GM23248 (cell line): ENCODE measurements around the gene SLC39A12. TPM values are rescaled to one million over a fixed set of nuclear protein-coding genes. Genes with fewer than 3 reads are reported as not detected.

Experiments
- DNase-seq: peaks from one replicate; pipeline ENCODE4 v3.0.0-alpha.2; 2015
- H2AFZ ChIP-seq: fragments of 200-600 bp; sonication (generic); 2 replicates; pipeline ENCODE4 v1.6.1; 2016; ENCODE audit warnings: antibody characterized with exemption
- H3F3A ChIP-seq: fragments of 200-600 bp; sonication (generic); 2 replicates; pipeline ENCODE4 v1.6.1; 2016; ENCODE audit warnings: mild to moderate bottlenecking, antibody characterized with exemption, mixed run types; ENCODE audit not compliant: insufficient read depth
- H3K27ac ChIP-seq: fragments of 200-600 bp; sonication (generic); 2 replicates; pipeline ENCODE4 v1.5.1; 2016; ENCODE audit warnings: mild to moderate bottlenecking
- H3K27me3 ChIP-seq: fragments of 200-600 bp; sonication (generic); replicated peaks from 2 replicates; pipeline ENCODE4 v1.6.1; 2016; ENCODE audit warnings: mild to moderate bottlenecking; ENCODE audit not compliant: insufficient read depth
- H3K36me3 ChIP-seq: fragments of 200-600 bp; sonication (generic); 2 replicates; pipeline ENCODE4 v1.6.1; 2016; ENCODE audit warnings: low read depth, mild to moderate bottlenecking
- H3K4me1 ChIP-seq: fragments of 200-600 bp; sonication (generic); 2 replicates; pipeline ENCODE4 v1.6.1; 2016; ENCODE audit warnings: mild to moderate bottlenecking; ENCODE audit not compliant: insufficient read depth
- H3K4me2 ChIP-seq: fragments of 200-600 bp; sonication (generic); one replicate; pipeline ENCODE4 v1.6.1; 2016; ENCODE audit warnings: mild to moderate bottlenecking; ENCODE audit not compliant: unreplicated experiment
- H3K4me3 ChIP-seq: fragments of 200-600 bp; sonication (generic); 2 replicates; pipeline ENCODE4 v1.5.1; 2016; ENCODE audit warnings: mild to moderate bottlenecking
- H3K79me2 ChIP-seq: fragments of 200-600 bp; sonication (generic); 2 replicates; pipeline ENCODE4 v1.6.1; 2016; ENCODE audit warnings: mild to moderate bottlenecking; ENCODE audit not compliant: insufficient read depth
- H3K9ac ChIP-seq: fragments of 200-600 bp; sonication (generic); 2 replicates; pipeline ENCODE4 v1.6.1; 2016; ENCODE audit warnings: mild to moderate bottlenecking
- H3K9me2 ChIP-seq: fragments of 200-600 bp; sonication (generic); 2 replicates; pipeline ENCODE4 v1.6.1; 2016; ENCODE audit warnings: mixed run types, mild to moderate bottlenecking, moderate library complexity; ENCODE audit not compliant: insufficient read depth
- H3K9me3 ChIP-seq: fragments of 200-600 bp; sonication (generic); one replicate; pipeline ENCODE4 v1.6.1; 2017; ENCODE audit warnings: low read depth
- H4K20me1 ChIP-seq: fragments of 200-600 bp; sonication (generic); 2 replicates; pipeline ENCODE4 v1.6.0; 2016; ENCODE audit not compliant: insufficient read depth
- EZH2 ChIP-seq: fragments of 200-600 bp; sonication (generic); IDR thresholded peaks from 2 replicates; pipeline ENCODE4 v1.6.1; 2018; ENCODE audit warnings: antibody characterized with exemption, mild to moderate bottlenecking; ENCODE audit not compliant: insufficient read depth, poor library complexity, severe bottlenecking
- EZH2phosphoT487 ChIP-seq: fragments of 200-600 bp; sonication (generic); IDR thresholded peaks from 2 replicates; pipeline ENCODE4 v1.6.1; 2018; ENCODE audit warnings: antibody characterized with exemption, moderate library complexity, mild to moderate bottlenecking, low read depth; ENCODE audit not compliant: insufficient read depth
- WGBS, 2 experiments: methylation state at CpG; one replicate each; pipeline ENCODE4 v1.1.6; 2015 to 2017; ENCODE audit warnings: low lambda C conversion rate in 2 of 2, low coverage in 1 of 2; ENCODE audit errors: missing lambda C conversion rate in 2 of 2; 5-methylcytosine and 5-hydroxymethylcytosine counted together
- in situ Hi-C: fragments of 300-500 bp; cut with MboI; formaldehyde crosslinking; loops from 2 replicates; pipeline ENCODE4 v1.15.0; 2020
- polyA plus RNA-seq: library from polyadenylated mRNA; unstranded; fragments of >200 nt; fragmentation: Nextera tagmentation; extraction: Ambion mirVana; gene quantifications from 2 replicates; pipeline ENCODE4 v1.2.1, GENCODE V29; 2016
- total RNA-seq: library from RNA; depleted of rRNA; stranded (reverse); fragments of >200 nt; shearing (Covaris generic); gene quantifications from 2 replicates; pipeline ENCODE4 v1.2.3, GENCODE V29; 2014

Gene SLC39A12
- total and polyA plus RNA-seq, 2 experiments from 2014 or later: not detected

DNA sequence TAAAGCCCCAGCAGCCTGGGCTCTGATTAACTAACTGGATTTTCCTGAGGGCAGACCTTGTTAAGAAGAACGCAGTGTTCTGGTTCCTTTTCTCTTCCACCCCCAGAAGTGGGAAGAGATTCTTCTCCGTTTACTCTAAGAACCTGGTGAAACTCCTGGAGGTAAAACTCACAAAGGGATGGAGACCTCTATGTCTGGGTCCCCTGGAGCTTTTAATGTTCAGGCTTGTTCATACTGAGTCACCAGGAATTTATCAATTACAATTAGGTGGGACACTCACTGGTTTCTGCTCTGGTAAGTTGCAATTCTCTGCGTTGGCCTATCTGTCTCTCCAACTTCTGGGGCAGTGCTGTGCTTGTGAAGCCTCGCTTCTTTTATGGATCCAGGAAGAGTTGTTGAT lies 115.2 kb downstream of the SLC39A12 start:
- Histone ChIP-seq H3F3A (no peaks in the 10 kb centered on the region), H3K4me3 (no peak overlapping the region), H3K79me2 (no peaks in the 10 kb centered on the region), H4K20me1 (no peaks in the 10 kb centered on the region), H3K9ac (no peak overlapping the region), H3K36me3 (no peaks in the 10 kb centered on the region), H3K27me3 (no peaks in the 10 kb centered on the region), H3K27ac (no peak overlapping the region), H3K4me2 (no peak overlapping the region), H3K9me2 (no peaks in the 10 kb centered on the region), H3K9me3 (no peaks in the 10 kb centered on the region), H2AFZ (no peak overlapping the region), H3K4me1 (no peaks in the 10 kb centered on the region)
- WGBS, 2 experiments: 86 to 89% methylated on average over 4 of the region's 4 CpGs
- in situ Hi-C loops: no loop called here
- no peak for DNase-seq
- TF ChIP-seq EZH2phosphoT487 (no peak), EZH2 (no peak)

DNA sequence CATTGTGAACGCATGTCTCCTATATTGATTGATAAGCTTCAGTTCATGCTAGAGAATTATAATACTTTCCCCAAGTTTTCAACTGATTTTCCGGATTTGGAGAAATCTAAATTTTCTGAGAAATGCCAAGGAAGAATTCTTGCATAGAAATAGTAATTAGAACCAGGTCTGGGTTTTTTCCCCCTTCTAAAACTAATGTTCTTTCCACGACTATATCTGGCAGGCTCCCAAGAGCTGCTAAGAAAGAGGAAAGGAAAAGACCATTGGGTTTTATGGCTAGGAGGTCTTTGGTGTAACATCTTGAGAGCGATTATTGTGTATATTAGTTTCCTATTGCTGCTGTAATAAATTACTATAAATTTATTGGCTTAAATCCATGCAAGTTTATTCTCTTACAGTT lies 116.7 kb downstream of the SLC39A12 start:
- no peak overlapping the region for H3K4me2 ChIP-seq
- 53% methylated on average over 4 of the region's 4 CpGs for whole genome bisulfite sequencing, 2 experiments
- no peaks in the 10 kb centered on the region for H3K27me3 ChIP-seq
- no peaks in the 10 kb centered on the region for H3K9me2 ChIP-seq
- no peaks in the 10 kb centered on the region for H4K20me1 ChIP-seq
- H3K4me3 ChIP-seq: no peak overlapping the region
- H3K4me1 ChIP-seq: no peaks in the 10 kb centered on the region
- TF ChIP-seq EZH2phosphoT487: no peak
- no peak for TF ChIP-seq EZH2
- no peaks in the 10 kb centered on the region for H3F3A ChIP-seq
- H3K9ac ChIP-seq: no peak overlapping the region
- no peaks in the 10 kb centered on the region for H3K36me3 ChIP-seq
- H3K27ac ChIP-seq: no peak overlapping the region
- no peak overlapping the region for H2AFZ ChIP-seq
- DNase-seq: no peak
- H3K79me2 ChIP-seq: no peaks in the 10 kb centered on the region
- H3K9me3 ChIP-seq: no peaks in the 10 kb centered on the region
- in situ Hi-C loops: no loop called here

GRCh38 chr10:18071591-18071990 lies 119.9 kb downstream of the SLC39A12 start:
- no peak for DNase-seq
- TF ChIP-seq EZH2: no peak
- TF ChIP-seq EZH2phosphoT487: no peak
- H3K9me3 ChIP-seq: no peaks in the 10 kb centered on the region
- no peaks in the 10 kb centered on the region for H3K4me1 ChIP-seq
- H4K20me1 ChIP-seq: no peaks in the 10 kb centered on the region
- in situ Hi-C loops: no loop called here
- no peak overlapping the region for H3K27ac ChIP-seq
- H3K79me2 ChIP-seq: no peaks in the 10 kb centered on the region
- H2AFZ ChIP-seq: no peak overlapping the region
- no peak overlapping the region for H3K9ac ChIP-seq
- 0 out of 2 replicates have a peak, but pooled peaks cover 3% of the 10 kb centered on the region for H3K27me3 ChIP-seq
- no peaks in the 10 kb centered on the region for H3F3A ChIP-seq
- 74 to 77% methylated on average over 2 of the region's 2 CpGs for WGBS, 2 experiments
- H3K4me2 ChIP-seq: no peak overlapping the region
- no peaks in the 10 kb centered on the region for H3K36me3 ChIP-seq
- H3K4me3 ChIP-seq: no peak overlapping the region
- no peaks in the 10 kb centered on the region for H3K9me2 ChIP-seq

DNA sequence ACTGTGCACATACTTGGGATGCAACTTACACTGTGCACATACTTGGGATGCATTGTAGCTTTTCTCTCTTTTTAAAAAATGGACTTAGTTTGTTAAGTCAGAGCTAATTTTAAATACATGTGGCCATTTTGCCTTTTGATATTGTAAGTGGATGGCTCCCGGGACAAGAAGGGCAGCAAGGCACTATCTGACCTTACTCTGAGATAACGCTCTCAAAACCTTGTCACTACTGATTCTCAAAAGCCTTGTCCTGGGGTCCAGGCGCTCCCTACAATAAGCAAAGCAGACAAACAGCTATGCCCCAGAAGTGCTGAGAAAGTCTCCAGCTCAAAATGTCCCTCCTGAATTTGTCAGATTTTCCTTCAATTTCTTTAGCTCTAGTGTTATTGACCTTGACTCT lies 121.6 kb downstream of the SLC39A12 start:
- H3K4me3 ChIP-seq: no peak overlapping the region
- no peak overlapping the region for H3K27ac ChIP-seq
- no peaks in the 10 kb centered on the region for H4K20me1 ChIP-seq
- DNase-seq: no peak
- H3K4me1 ChIP-seq: no peaks in the 10 kb centered on the region
- H3K4me2 ChIP-seq: no peak overlapping the region
- H3K27me3 ChIP-seq: 0 out of 2 replicates have a peak, but pooled peaks cover 3% of the 10 kb centered on the region
- no peaks in the 10 kb centered on the region for H3K36me3 ChIP-seq
- no peak overlapping the region for H3K9ac ChIP-seq
- TF ChIP-seq EZH2phosphoT487 (no peak), EZH2 (no peak)
- H3F3A ChIP-seq: no peaks in the 10 kb centered on the region
- H3K79me2 ChIP-seq: no peaks in the 10 kb centered on the region
- in situ Hi-C loops: no loop called here
- H3K9me2 ChIP-seq: no peaks in the 10 kb centered on the region
- WGBS, 2 experiments: 89 to 90% methylated on average over 3 of the region's 3 CpGs
- no peak overlapping the region for H2AFZ ChIP-seq
- no peaks in the 10 kb centered on the region for H3K9me3 ChIP-seq

DNA sequence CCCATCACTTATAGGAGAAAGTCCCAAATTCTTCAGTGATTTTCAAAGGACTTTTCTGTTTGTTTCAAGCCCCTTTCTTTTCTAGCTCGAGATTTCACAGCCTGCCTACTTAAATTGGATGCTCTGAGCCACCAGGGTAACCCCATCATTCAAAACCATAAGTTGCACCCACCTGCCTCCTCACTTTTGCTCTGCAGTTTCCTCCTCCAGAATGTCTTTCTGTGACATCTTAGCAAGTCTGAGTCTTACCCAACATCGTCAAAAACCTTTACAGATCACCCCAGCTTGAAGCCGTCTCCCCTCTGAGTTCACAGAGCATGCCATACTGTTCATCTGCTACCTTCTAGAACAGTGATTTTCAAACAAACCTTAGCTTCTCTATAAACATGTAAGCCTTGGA lies 124.2 kb downstream of the SLC39A12 start:
- H3K9ac ChIP-seq: no peak overlapping the region
- H3K9me2 ChIP-seq: no peaks in the 10 kb centered on the region
- no peaks in the 10 kb centered on the region for H3K36me3 ChIP-seq
- no peaks in the 10 kb centered on the region for H3F3A ChIP-seq
- H2AFZ ChIP-seq: no peak overlapping the region
- H3K27me3 ChIP-seq: 0 out of 2 replicates have a peak, but pooled peaks cover 3% of the 10 kb centered on the region
- no peak overlapping the region for H3K4me2 ChIP-seq
- no peaks in the 10 kb centered on the region for H3K9me3 ChIP-seq
- in situ Hi-C loops: no loop called here
- no peak overlapping the region for H3K4me3 ChIP-seq
- H4K20me1 ChIP-seq: no peaks in the 10 kb centered on the region
- WGBS, 2 experiments: 47 to 51% methylated on average over 3 of the region's 3 CpGs
- H3K27ac ChIP-seq: no peak overlapping the region
- H3K4me1 ChIP-seq: peaks cover 3% of the 10 kb centered on the region; the same call in 1 of the 2 replicates
- DNase-seq: no peak
- no peak for TF ChIP-seq EZH2phosphoT487
- no peak for TF ChIP-seq EZH2
- H3K79me2 ChIP-seq: no peaks in the 10 kb centered on the region
